ENCODE results near the gene NOL9.

The NOL9 gene

GRCh38 chr1:6547301-6547700 lies 7.0 kb downstream of the NOL9 start:
- TF ChIP-seq, protein P1, sequence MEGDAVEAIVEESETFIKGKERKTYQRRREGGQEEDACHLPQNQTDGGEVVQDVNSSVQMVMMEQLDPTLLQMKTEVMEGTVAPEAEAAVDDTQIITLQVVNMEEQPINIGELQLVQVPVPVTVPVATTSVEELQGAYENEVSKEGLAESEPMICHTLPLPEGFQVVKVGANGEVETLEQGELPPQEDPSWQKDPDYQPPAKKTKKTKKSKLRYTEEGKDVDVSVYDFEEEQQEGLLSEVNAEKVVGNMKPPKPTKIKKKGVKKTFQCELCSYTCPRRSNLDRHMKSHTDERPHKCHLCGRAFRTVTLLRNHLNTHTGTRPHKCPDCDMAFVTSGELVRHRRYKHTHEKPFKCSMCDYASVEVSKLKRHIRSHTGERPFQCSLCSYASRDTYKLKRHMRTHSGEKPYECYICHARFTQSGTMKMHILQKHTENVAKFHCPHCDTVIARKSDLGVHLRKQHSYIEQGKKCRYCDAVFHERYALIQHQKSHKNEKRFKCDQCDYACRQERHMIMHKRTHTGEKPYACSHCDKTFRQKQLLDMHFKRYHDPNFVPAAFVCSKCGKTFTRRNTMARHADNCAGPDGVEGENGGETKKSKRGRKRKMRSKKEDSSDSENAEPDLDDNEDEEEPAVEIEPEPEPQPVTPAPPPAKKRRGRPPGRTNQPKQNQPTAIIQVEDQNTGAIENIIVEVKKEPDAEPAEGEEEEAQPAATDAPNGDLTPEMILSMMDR (IDR thresholded peaks at IDR 0.05), result no peak

DNA sequence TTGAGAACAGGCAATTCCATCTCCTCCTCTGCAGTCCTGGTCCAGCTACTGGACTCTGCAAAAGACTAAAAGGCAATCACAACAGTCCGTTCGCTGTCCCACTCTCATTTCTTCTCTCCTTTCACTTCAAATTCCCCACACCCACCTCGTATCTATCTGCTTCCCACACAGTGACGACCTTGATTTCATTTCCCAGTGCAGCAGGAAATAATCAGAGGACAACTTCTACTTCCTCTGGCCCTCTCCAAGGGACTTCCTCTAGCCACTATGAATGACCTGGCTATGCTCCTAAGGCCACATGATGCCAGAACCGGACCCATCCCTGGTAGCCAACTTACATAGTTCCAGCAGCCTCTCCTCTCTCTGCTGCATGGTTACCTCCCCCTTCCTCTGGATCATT lies 8.0 kb downstream of the NOL9 start:
- TF ChIP-seq, protein P1 (IDR thresholded peaks at IDR 0.05), result no peak

- TF ChIP-seq, protein P1 (IDR thresholded peaks at IDR 0.05), result no peak
Observed at GRCh38 chr1:6545276-6546112, 8.8 kb downstream of the NOL9 start.

- TF ChIP-seq, protein P1 (IDR thresholded peaks at IDR 0.05), result no peak
Observed at GRCh38 chr1:6544831-6545230, 9.5 kb downstream of the NOL9 start.

DNA sequence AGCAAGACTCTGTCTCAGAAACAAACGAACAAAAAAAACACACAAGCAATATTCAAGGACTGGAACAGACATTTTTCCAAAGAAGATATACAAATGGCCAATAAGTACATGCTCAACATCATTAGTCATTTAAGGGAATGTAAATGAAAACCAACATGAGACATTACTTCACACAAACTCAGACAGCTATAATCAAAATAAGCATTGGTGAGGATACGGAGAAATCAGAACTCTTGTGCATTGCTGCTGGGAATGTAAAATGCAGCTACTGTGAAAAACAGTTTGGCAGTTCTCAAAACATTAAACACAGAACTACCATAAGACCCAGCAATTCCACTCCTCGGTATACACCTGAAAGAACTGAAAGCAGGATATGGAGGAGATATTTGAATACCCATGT lies 15.4 kb downstream of the NOL9 start:
- TF ChIP-seq, protein P1 (IDR thresholded peaks at IDR 0.05), result no peak

DNA sequence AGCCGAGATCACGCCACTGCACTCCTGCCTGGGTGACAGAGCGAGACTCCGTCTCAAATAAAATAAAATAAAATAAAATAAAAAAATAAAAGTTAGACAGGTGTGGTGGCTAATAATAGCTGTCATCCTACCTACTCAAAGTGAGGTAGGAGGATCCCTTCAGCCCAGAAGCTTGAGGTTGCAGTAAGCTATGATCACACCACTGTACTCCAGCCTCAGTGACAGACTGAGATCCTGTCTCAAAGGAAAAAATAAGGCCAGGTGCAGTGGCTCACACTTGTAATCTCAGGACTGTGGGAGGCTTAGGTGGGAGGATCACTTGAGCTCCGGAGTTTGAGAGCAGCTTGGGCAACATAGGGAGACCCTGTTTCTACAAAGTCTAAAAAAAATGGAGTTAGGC lies 18.0 kb downstream of the NOL9 start:
- TF ChIP-seq, protein P1 (IDR thresholded peaks at IDR 0.05), result no peak

GRCh38 chr1:6535214-6535613 lies 19.1 kb downstream of the NOL9 start:
- TF ChIP-seq, protein P1 (IDR thresholded peaks at IDR 0.05), result no peak

Measured in LNCAP (cell line).